SK-N-SH (cell line): Measurements from ENCODE around the gene SH3BP1. TPM values are rescaled to one million over a fixed set of nuclear protein-coding genes. Genes with fewer than 3 reads are reported as not detected.

Experiments used
- CTCF ChIA-PET: fragments of 300-600, 350-600 bp; formaldehyde crosslinking; extraction: SDS; loops from one replicate; lab custom pipeline; 2021; lab: Yijun Ruan, JAX
- POLR2A ChIA-PET: fragments of 350-600 bp; sonication (Branson Sonifier 250); formaldehyde crosslinking; extraction: SDS; loops from one replicate; lab custom pipeline; 2020; ENCODE audit warnings: antibody characterized with exemption, inconsistent platforms; lab: Yijun Ruan, JAX
- DNase-seq: peaks from one replicate; pipeline ENCODE4 v3.0.0; 2012
- H2AFZ ChIP-seq: fragments of 200-600 bp; sonication (generic); 2 replicates; pipeline ENCODE4 v1.8.1; 2016; ENCODE audit warnings: antibody characterized with exemption, mild to moderate bottlenecking, low read depth
- H3F3A ChIP-seq: fragments of 200-600 bp; sonication (generic); replicated peaks from 2 replicates; pipeline ENCODE3; 2016; ENCODE audit warnings: antibody characterized with exemption, mild to moderate bottlenecking; ENCODE audit not compliant: insufficient read depth
- H3K27ac ChIP-seq, 2 experiments: fragments of 200-500 bp in 1 of 2; fragments of 200-600 bp in 1 of 2; sonication (Bioruptor generic) in 1 of 2; sonication (generic), shearing (Covaris generic) in 1 of 2; 2 replicates each; pipeline versions ENCODE4 v1.5.1 to v1.6.1; 2014 to 2016; ENCODE audit warnings: low read depth in 2 of 2, inconsistent platforms in 1 of 2, low read length in 1 of 2, mild to moderate bottlenecking in 1 of 2, mixed read lengths in 1 of 2
- H3K27me3 ChIP-seq: fragments of 200-600 bp; sonication (generic), shearing (Covaris generic); 2 replicates; pipeline ENCODE4 v1.6.1; 2016; ENCODE audit warnings: mixed run types; ENCODE audit not compliant: insufficient read depth
- H3K36me3 ChIP-seq, 2 experiments: fragments of 200-500 bp in 1 of 2; fragments of 200-600 bp in 1 of 2; sonication (Bioruptor generic) in 1 of 2; sonication (generic) in 1 of 2; replicated peaks in 1 of 2; 2 replicates each; pipeline versions ENCODE3 to v1.5.1; 2014 to 2016; ENCODE audit warnings: low read length in 1 of 2, mild to moderate bottlenecking in 1 of 2; ENCODE audit not compliant: insufficient read depth in 2 of 2, control insufficient read depth in 1 of 2
- H3K4me1 ChIP-seq, 2 experiments: fragments of 200-500 bp in 1 of 2; fragments of 200-600 bp in 1 of 2; sonication (Bioruptor generic) in 1 of 2; sonication (generic), shearing (Covaris generic) in 1 of 2; 2 replicates each; pipeline versions ENCODE4 v1.5.1 to v1.6.1; 2014 to 2016; ENCODE audit warnings: low read depth in 1 of 2, low read length in 1 of 2, mixed run types in 1 of 2; ENCODE audit not compliant: insufficient read depth in 2 of 2, control insufficient read depth in 1 of 2
- H3K4me2 ChIP-seq: fragments of 200-600 bp; sonication (generic), shearing (Covaris generic); 2 replicates; pipeline ENCODE4 v1.6.1; 2017; ENCODE audit warnings: mixed run types
- H3K4me3 ChIP-seq, 2 experiments: fragments of 200-500 bp in 1 of 2; fragments of 200-600 bp in 1 of 2; sonication (Bioruptor generic) in 1 of 2; sonication (generic), shearing (Covaris generic) in 1 of 2; 2 replicates each; pipeline versions ENCODE4 v1.5.1 to v1.8.1; 2014 to 2016; ENCODE audit warnings: low read depth in 2 of 2, inconsistent platforms in 1 of 2, low read length in 1 of 2, mild to moderate bottlenecking in 1 of 2, mixed read lengths in 1 of 2, moderate library complexity in 1 of 2
- H3K79me2 ChIP-seq: fragments of 200-600 bp; sonication (generic); 2 replicates; pipeline ENCODE4 v1.8.1; 2017; ENCODE audit warnings: mild to moderate bottlenecking; ENCODE audit not compliant: insufficient read depth
- H3K9ac ChIP-seq: fragments of 200-600 bp; sonication (generic); 2 replicates; pipeline ENCODE4 v1.6.1; 2017; ENCODE audit warnings: mixed run types
- H3K9me2 ChIP-seq: fragments of 200-600 bp; sonication (generic); 2 replicates; pipeline ENCODE4 v1.6.1; 2017; ENCODE audit warnings: mixed run types
- H3K9me3 ChIP-seq: fragments of 200-600 bp; sonication (generic); 2 replicates; pipeline ENCODE4 v1.6.1; 2017; ENCODE audit warnings: mixed run types, mild to moderate bottlenecking, moderate library complexity
- H4K20me1 ChIP-seq: fragments of 200-600 bp; sonication (generic); 2 replicates; pipeline ENCODE4 v1.6.1; 2017; ENCODE audit warnings: mild to moderate bottlenecking, mixed run types; ENCODE audit not compliant: insufficient read depth
- CTCF ChIP-seq: fragments of 200-600 bp; sonication (generic); IDR thresholded peaks from 2 replicates; pipeline ENCODE4 v1.6.1; 2017; ENCODE audit warnings: antibody characterized with exemption, mild to moderate bottlenecking, moderate library complexity
- EP300 ChIP-seq, 2 experiments: IDR thresholded peaks; 2 replicates each; pipeline versions ENCODE4 v1.4.0 to v1.6.1; 2012; ENCODE audit warnings: borderline replicate concordance in 1 of 2, low read depth in 1 of 2, low read length in 1 of 2
- EZH2phosphoT487 ChIP-seq: fragments of 200-600 bp; sonication (generic); IDR thresholded peaks from 2 replicates; pipeline ENCODE4 v1.6.1; 2017; ENCODE audit warnings: low read depth, mixed run types, mild to moderate bottlenecking, antibody characterized with exemption, moderate library complexity, borderline replicate concordance
- FOSL2 ChIP-seq: IDR thresholded peaks from 2 replicates; pipeline ENCODE4 v1.4.0; 2012; ENCODE audit warnings: low read depth, mild to moderate bottlenecking, moderate library complexity, borderline replicate concordance
- IRF3 ChIP-seq: fragments of 150-350 bp; IDR thresholded peaks from 2 replicates; pipeline ENCODE4 v1.6.1; 2016; ENCODE audit warnings: mild to moderate bottlenecking, low read depth, low read length
- MAX ChIP-seq: IDR thresholded peaks from 2 replicates; pipeline ENCODE4 v1.4.0; 2012; ENCODE audit warnings: low read depth
- MEF2A ChIP-seq: IDR thresholded peaks from 2 replicates; pipeline ENCODE4 v1.4.0; 2012; ENCODE audit warnings: low read depth, borderline replicate concordance
- MXI1 ChIP-seq: IDR thresholded peaks from 2 replicates; pipeline ENCODE4 v1.6.1; 2012; ENCODE audit warnings: mild to moderate bottlenecking, low read depth, low read length, improper control_type of control experiment
- NFIC ChIP-seq: IDR thresholded peaks from 2 replicates; pipeline ENCODE4 v1.4.0; 2012; ENCODE audit warnings: borderline replicate concordance
- POLR2AphosphoS5 ChIP-seq: IDR thresholded peaks from 2 replicates; pipeline ENCODE4 v1.6.1; 2012; ENCODE audit warnings: low read depth, low read length
- RCOR1 ChIP-seq: fragments of 150-350 bp; IDR thresholded peaks from 2 replicates; pipeline ENCODE4 v1.6.1; 2017; ENCODE audit warnings: antibody characterized with exemption, low read length
- REST ChIP-seq: IDR thresholded peaks from 2 replicates; pipeline ENCODE4 v1.6.1; 2012; ENCODE audit warnings: mild to moderate bottlenecking, low read depth, low read length, moderate library complexity
- RFX5 ChIP-seq: IDR thresholded peaks from 2 replicates; pipeline ENCODE4 v1.6.1; 2012; ENCODE audit warnings: mild to moderate bottlenecking, improper control_type of control experiment, low read length
- RXRA ChIP-seq: IDR thresholded peaks from 2 replicates; pipeline ENCODE4 v1.4.0; 2012; ENCODE audit warnings: low read depth, mild to moderate bottlenecking, borderline replicate concordance
- SIN3A ChIP-seq: IDR thresholded peaks from 2 replicates; pipeline ENCODE4 v1.6.1; 2012; ENCODE audit warnings: low read depth, mild to moderate bottlenecking, low read length, moderate library complexity, borderline replicate concordance
- TAF1 ChIP-seq: IDR thresholded peaks from 2 replicates; pipeline ENCODE4 v1.6.1; 2012; ENCODE audit warnings: low read depth, mild to moderate bottlenecking, low read length, moderate library complexity, borderline replicate concordance
- TCF12 ChIP-seq: IDR thresholded peaks from 2 replicates; pipeline ENCODE4 v1.4.0; 2012
- YY1 ChIP-seq: IDR thresholded peaks from 2 replicates; pipeline ENCODE4 v1.4.0; 2012; ENCODE audit warnings: low read depth, mild to moderate bottlenecking
- ZBTB33 ChIP-seq: IDR thresholded peaks from 2 replicates; pipeline ENCODE4 v1.4.0; 2012; ENCODE audit warnings: low read depth, borderline replicate concordance
- whole genome bisulfite sequencing: methylation state at CpG from one replicate; pipeline ENCODE4 v1.1.6; 2017; ENCODE audit warnings: low lambda C conversion rate; 5-methylcytosine and 5-hydroxymethylcytosine counted together
- polyA plus RNA-seq, 3 experiments: library from polyadenylated mRNA; depleted of rRNA; stranded (reverse); fragments of >200 nt; gene quantifications; 2 replicates each; pipeline ENCODE4 v1.2.3, GENCODE V29; 2012
- TF ChIP-seq, protein P1 (sequence below): IDR thresholded peaks from 2 replicates; pipeline ENCODE4 v1.4.0; 2012; ENCODE audit warnings: low read depth, borderline replicate concordance

The SH3BP1 gene
- polyA plus RNA-seq, 1 of the 3 experiments (the other 2 are of a cell fraction), result 8.9 TPM

- H3K4me2 ChIP-seq, result peak overlapping the region; percentile 91
- H3K4me1 ChIP-seq, result peaks cover 7 to 26% of the 10 kb centered on the region in 2 experiments; a peak in 1 of 4 replicates
- peaks cover 14% of the 10 kb centered on the region for H3F3A ChIP-seq
- H4K20me1 ChIP-seq, result no peaks in the 10 kb centered on the region
- H3K36me3 ChIP-seq, result no peaks in the 10 kb centered on the region
- peak overlapping the region; percentile 84 for H2AFZ ChIP-seq
- peak overlapping the region; percentile 92 to 98; a peak in 3 of 4 replicates for H3K27ac ChIP-seq
- no peaks in the 10 kb centered on the region for H3K9me3 ChIP-seq
- H3K4me3 ChIP-seq, result peak overlapping the region; percentile 58 to 86
- no peaks in the 10 kb centered on the region for H3K9me2 ChIP-seq
- H3K79me2 ChIP-seq, result peaks cover 32% of the 10 kb centered on the region
- POLR2A ChIA-PET, result interaction anchor here (0.5 to 2.1 kb wide), 14 partner anchors 7 to 329 kb away, joined by 3 to 13 read pairs (median 4); partner anchors contain the start of gene NOL12
- no peak overlapping the region for H3K9ac ChIP-seq
- DNase-seq, result peak; percentile 87
- CTCF ChIA-PET, result interaction anchor here (0.6 to 9.3 kb wide), 56 partner anchors 9 to 351 kb away, joined by 3 to 95 read pairs (median 4); partner anchors contain the start of genes LGALS1, NOL12 and TRIOBP
- no peaks in the 10 kb centered on the region for H3K27me3 ChIP-seq
- 3% methylated on average over 38 of the region's 44 CpGs for WGBS
- TF ChIP-seq EZH2phosphoT487, result no peak
- TF ChIP-seq RXRA, result no peak; the same call in 1 of the 2 replicates
- TF ChIP-seq MEF2A, result no peak
- TF ChIP-seq TCF12, result no peak
- TF ChIP-seq, protein P1, sequence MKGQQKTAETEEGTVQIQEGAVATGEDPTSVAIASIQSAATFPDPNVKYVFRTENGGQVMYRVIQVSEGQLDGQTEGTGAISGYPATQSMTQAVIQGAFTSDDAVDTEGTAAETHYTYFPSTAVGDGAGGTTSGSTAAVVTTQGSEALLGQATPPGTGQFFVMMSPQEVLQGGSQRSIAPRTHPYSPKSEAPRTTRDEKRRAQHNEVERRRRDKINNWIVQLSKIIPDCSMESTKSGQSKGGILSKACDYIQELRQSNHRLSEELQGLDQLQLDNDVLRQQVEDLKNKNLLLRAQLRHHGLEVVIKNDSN, result no peak
- TF ChIP-seq ZBTB33, result no peak
- 0 out of 2 replicates have a peak, but pooled peaks have one; percentile 5 for TF ChIP-seq MXI1
- no peak for TF ChIP-seq NFIC
- TF ChIP-seq EP300 (IDR thresholded peaks at IDR 0.05; ENCODE audit: borderline replicate concordance in 1 of 2, low read depth in 1 of 2, low read length in 1 of 2), result no peak
- TF ChIP-seq POLR2AphosphoS5, result no peak
- TF ChIP-seq TAF1, result no peak
- TF ChIP-seq RCOR1, result no peak
- TF ChIP-seq IRF3, result no peak
- TF ChIP-seq RFX5, result no peak
- peak; percentile 99 for TF ChIP-seq CTCF
- peak; percentile 43; the same call in 1 of the 2 replicates for TF ChIP-seq YY1
- no peak for TF ChIP-seq SIN3A
- no peak for TF ChIP-seq REST
- no peak for TF ChIP-seq FOSL2
- no peak; the same call in 1 of the 2 replicates for TF ChIP-seq MAX
These were observed 32.2 kb upstream of the SH3BP1 start for GRCh38 chr22:37607010-37607934.
